Peyer's patch (tissue), 4 donors: ENCODE measurements around the gene FUT8.

Source experiments
- POLR2A ChIP-seq, 2 donors: fragments of 450-650 bp; IDR thresholded peaks; one replicate each; pipeline ENCODE4 v1.5.1; 2017; ENCODE audit warnings: antibody characterized with exemption in 2 of 2, mild to moderate bottlenecking in 2 of 2, moderate library complexity in 2 of 2
- TF ChIP-seq, protein P1 (sequence below), 6 experiments: fragments of 450-650 bp in 4 of 6; fragments of 200-600 bp in 2 of 6; sonication (generic) in 1 of 6; IDR thresholded peaks; one replicate each; pipeline ENCODE4 v1.5.1; 2017 to 2019; ENCODE audit warnings: antibody characterized with exemption in 6 of 6, mild to moderate bottlenecking in 3 of 6, moderate library complexity in 1 of 6

DNA sequence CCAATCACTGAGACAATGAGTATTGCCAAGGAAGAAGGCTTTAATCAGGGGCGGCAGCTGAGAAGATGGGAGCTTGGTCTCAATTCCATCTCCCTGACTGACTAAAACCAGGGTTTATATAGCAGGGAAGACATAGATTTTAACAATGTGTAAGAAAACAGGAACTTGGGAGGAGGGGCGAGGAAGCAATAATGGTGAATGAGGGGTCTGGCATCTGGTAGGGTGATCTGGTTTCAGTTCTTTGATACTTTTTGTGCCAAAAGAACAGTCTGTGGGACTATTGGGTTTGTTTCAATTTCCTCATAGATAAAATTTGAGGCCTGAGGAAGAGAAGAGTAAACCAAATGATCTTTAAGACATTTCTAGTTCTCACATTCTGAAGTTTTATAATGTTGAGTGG lies 49.2 kb downstream of the FUT8 start:
- TF ChIP-seq, protein P1, sequence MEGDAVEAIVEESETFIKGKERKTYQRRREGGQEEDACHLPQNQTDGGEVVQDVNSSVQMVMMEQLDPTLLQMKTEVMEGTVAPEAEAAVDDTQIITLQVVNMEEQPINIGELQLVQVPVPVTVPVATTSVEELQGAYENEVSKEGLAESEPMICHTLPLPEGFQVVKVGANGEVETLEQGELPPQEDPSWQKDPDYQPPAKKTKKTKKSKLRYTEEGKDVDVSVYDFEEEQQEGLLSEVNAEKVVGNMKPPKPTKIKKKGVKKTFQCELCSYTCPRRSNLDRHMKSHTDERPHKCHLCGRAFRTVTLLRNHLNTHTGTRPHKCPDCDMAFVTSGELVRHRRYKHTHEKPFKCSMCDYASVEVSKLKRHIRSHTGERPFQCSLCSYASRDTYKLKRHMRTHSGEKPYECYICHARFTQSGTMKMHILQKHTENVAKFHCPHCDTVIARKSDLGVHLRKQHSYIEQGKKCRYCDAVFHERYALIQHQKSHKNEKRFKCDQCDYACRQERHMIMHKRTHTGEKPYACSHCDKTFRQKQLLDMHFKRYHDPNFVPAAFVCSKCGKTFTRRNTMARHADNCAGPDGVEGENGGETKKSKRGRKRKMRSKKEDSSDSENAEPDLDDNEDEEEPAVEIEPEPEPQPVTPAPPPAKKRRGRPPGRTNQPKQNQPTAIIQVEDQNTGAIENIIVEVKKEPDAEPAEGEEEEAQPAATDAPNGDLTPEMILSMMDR (IDR thresholded peaks at IDR 0.05), result no peak
- TF ChIP-seq POLR2A (IDR thresholded peaks at IDR 0.05), result no peak
